Thyroid gland (tissue), 4 donors: ENCODE measurements around the gene ZCCHC17. TPM values are rescaled to one million over a fixed set of nuclear protein-coding genes. Genes with fewer than 3 reads are reported as not detected.

ENCODE experiments used
- DNase-seq, 2 donors: peaks; one replicate each; pipeline ENCODE4 v3.0.0-alpha.2; 2019
- H3K27ac ChIP-seq, 3 donors: fragments of 200-600 bp; sonication (generic); 1 replicate in 2 of 3; 2 replicates in 1 of 3; pipeline ENCODE4 v1.5.1; 2016 to 2019; ENCODE audit warnings: mild to moderate bottlenecking in 1 of 3, moderate library complexity in 1 of 3
- H3K27me3 ChIP-seq: fragments of 200-600 bp; sonication (generic); one replicate; pipeline ENCODE4 v1.5.1; 2019
- H3K36me3 ChIP-seq, 2 donors: fragments of 200-600 bp; sonication (generic); one replicate each; pipeline ENCODE4 v1.5.1; 2016 to 2019
- H3K4me1 ChIP-seq, 2 donors: fragments of 200-600 bp; sonication (generic); one replicate each; pipeline ENCODE4 v1.5.1; 2017 to 2019
- H3K4me3 ChIP-seq, 3 donors: fragments of 200-600 bp; sonication (generic); replicated peaks in 1 of 3; 1 replicate in 2 of 3; 2 replicates in 1 of 3; pipeline ENCODE4 v1.5.1; 2016; ENCODE audit warnings: mild to moderate bottlenecking in 1 of 3
- H3K9me3 ChIP-seq: fragments of 200-600 bp; sonication (generic); one replicate; pipeline ENCODE4 v1.5.1; 2017
- CTCF ChIP-seq, 6 experiments: fragments of 200-600 bp in 3 of 6; fragments of 450-650 bp in 3 of 6; sonication (generic) in 3 of 6; IDR thresholded peaks; one replicate each; pipeline ENCODE4 v1.5.1; 2016 to 2019; ENCODE audit warnings: antibody characterized with exemption in 6 of 6, mild to moderate bottlenecking in 2 of 6, inconsistent platforms in 1 of 6, moderate library complexity in 1 of 6
- POLR2A ChIP-seq, 2 donors: fragments of 450-650 bp; IDR thresholded peaks; one replicate each; pipeline ENCODE4 v1.6.1; 2017; ENCODE audit warnings: antibody characterized with exemption in 2 of 2, mild to moderate bottlenecking in 2 of 2, moderate library complexity in 1 of 2
- WGBS, 2 donors: methylation state at CpG; one replicate each; pipeline ENCODE4 v1.1.5; 2017; 5-methylcytosine and 5-hydroxymethylcytosine counted together
- intact Hi-C: fragments of 100-400 bp; cut with DNase I; formaldehyde crosslinking; loops from one replicate; pipeline ENCODE4 v1.15.1; 2023
- total RNA-seq, 4 donors: library from RNA; depleted of rRNA; stranded (reverse); fragments of >200 nt; gene quantifications; one replicate each; pipeline ENCODE4 v1.2.3, GENCODE V29; 2016

Gene ZCCHC17
- 10 to 100 TPM; 20.0 to 29.8 (median 23.9) TPM for total RNA-seq

- peaks cover 10 to 25% of the 10 kb centered on the region in 2 donors for H3K4me1 ChIP-seq
- peak; percentile 12 to 95 for TF ChIP-seq POLR2A (IDR thresholded peaks at IDR 0.05)
- TF ChIP-seq CTCF (IDR thresholded peaks at IDR 0.05): peak in 2 of 6 experiments; percentile 13 to 20
- H3K36me3 ChIP-seq: peaks cover 14 to 16% of the 10 kb centered on the region in 2 donors
- intact Hi-C loops: loop anchor here (10.0 kb wide), 1 partner anchor 128 kb away; no protein-coding TSS in a partner anchor
- H3K9me3 ChIP-seq: no peaks in the 10 kb centered on the region
- H3K27me3 ChIP-seq: no peaks in the 10 kb centered on the region
- H3K27ac ChIP-seq: peak within 1 kb of the TSS; percentile 35 to 84 (median 84)
- WGBS, 2 donors: 1% methylated on average over 32 to 52 of the region's 53 CpGs
- peak within 1 kb of the TSS; percentile 68 to 99 (median 88) for H3K4me3 ChIP-seq
- DNase-seq: peak; percentile 95 to 96
Measured at GRCh38 chr1:31296486-31297276, at the start of gene ZCCHC17, which contains the start of gene SNRNP40. Gene ZCCHC17, plus strand, starts transcription at chr1:31297032. Its CDS starts 13,067 bp downstream, at chr1:31310099. Gene SNRNP40, minus strand, starts transcription at chr1:31296788. Its CDS starts 37 bp downstream, at chr1:31296751.

- Histone ChIP-seq H3K27me3 (no peaks in the 10 kb centered on the region), H3K9me3 (no peaks in the 10 kb centered on the region), H3K4me1 (no peaks in the 10 kb centered on the region), H3K27ac (no peak overlapping the region), H3K4me3 (no peak overlapping the region), H3K36me3 (no peaks in the 10 kb centered on the region)
- 93 to 100% methylated on average over 2 to 4 of the region's 4 CpGs for WGBS, 2 donors
- intact Hi-C loops: no loop called here
- DNase-seq: no peak
- no peak for TF ChIP-seq POLR2A (IDR thresholded peaks at IDR 0.05)
- no peak for TF ChIP-seq CTCF (IDR thresholded peaks at IDR 0.05)
Measured at GRCh38 chr1:31248276-31248675, 48.6 kb upstream of the ZCCHC17 start.

- TF ChIP-seq POLR2A (IDR thresholded peaks at IDR 0.05) (no peak), CTCF (IDR thresholded peaks at IDR 0.05) (no peak)
- 90 to 97% methylated on average over 3 of the region's 3 CpGs for WGBS, 2 donors
- Histone ChIP-seq H3K36me3 (no peaks in the 10 kb centered on the region), H3K27me3 (no peaks in the 10 kb centered on the region), H3K4me3 (no peak overlapping the region), H3K4me1 (no peaks in the 10 kb centered on the region), H3K9me3 (no peaks in the 10 kb centered on the region), H3K27ac (no peak overlapping the region)
- DNase-seq: no peak
- intact Hi-C loops: no loop called here
Measured at GRCh38 chr1:31249854-31250253, 47.0 kb upstream of the ZCCHC17 start.

- no peak overlapping the region for H3K4me3 ChIP-seq
- H3K27me3 ChIP-seq: no peaks in the 10 kb centered on the region
- DNase-seq: no peak
- 79 to 92% methylated on average over 1 of the region's 1 CpG for WGBS, 2 donors
- H3K4me1 ChIP-seq: no peaks in the 10 kb centered on the region
- TF ChIP-seq POLR2A (IDR thresholded peaks at IDR 0.05): no peak
- TF ChIP-seq CTCF (IDR thresholded peaks at IDR 0.05): no peak
- no peak overlapping the region for H3K27ac ChIP-seq
- H3K36me3 ChIP-seq: peaks cover 21 to 45% of the 10 kb centered on the region in 2 donors
- intact Hi-C loops: no loop called here
- no peaks in the 10 kb centered on the region for H3K9me3 ChIP-seq
Measured at GRCh38 chr1:31257213-31257612, 39.6 kb upstream of the ZCCHC17 start.

- no peaks in the 10 kb centered on the region for H3K9me3 ChIP-seq
- intact Hi-C loops: no loop called here
- TF ChIP-seq CTCF (IDR thresholded peaks at IDR 0.05) (no peak), POLR2A (IDR thresholded peaks at IDR 0.05) (no peak)
- DNase-seq: no peak
- no peak overlapping the region for H3K27ac ChIP-seq
- peaks cover 21 to 45% of the 10 kb centered on the region in 2 donors for H3K36me3 ChIP-seq
- H3K4me3 ChIP-seq: no peak overlapping the region
- WGBS, 2 donors: 94% methylated on average over 1 of the region's 1 CpG
- H3K27me3 ChIP-seq: no peaks in the 10 kb centered on the region
- H3K4me1 ChIP-seq: no peaks in the 10 kb centered on the region
Measured at GRCh38 chr1:31258581-31258980, 38.3 kb upstream of the ZCCHC17 start.
